GM12878 (cell line): ENCODE data around the gene KRT34. TPM values are rescaled to one million over a fixed set of nuclear protein-coding genes. Genes with fewer than 3 reads are reported as not detected.

Source experiments
- ATAC-seq: fragments of 200-7000 bp; cut with Tn5 transposase; 3 replicates; pipeline ENCODE4 v1.9.1; 2020; ENCODE audit warnings: mild to moderate bottlenecking, moderate library complexity
- BruUV-seq: library from RNA; stranded (reverse); fragments of 400-500 nt; replicated peaks from 2 replicates; lab custom pipeline; 2021; lab: Mats Ljungman, UMichigan
- CTCF ChIA-PET: fragments of 300-600 bp; sonication (Branson Sonifier 250); formaldehyde crosslinking; extraction: SDS; loops from one replicate; lab custom pipeline; 2021; ENCODE audit warnings: inconsistent platforms; lab: Yijun Ruan, JAX
- POLR2A ChIA-PET: fragments of 350-600 bp; formaldehyde crosslinking; extraction: SDS; loops from one replicate; lab custom pipeline; 2021; ENCODE audit warnings: inconsistent platforms; lab: Charles Lee
- RAD21 ChIA-PET: fragments of 300-600 bp; sonication (Branson Sonifier 250); formaldehyde crosslinking; loops from one replicate; lab custom pipeline; 2023; ENCODE audit warnings: antibody characterized with exemption; ENCODE audit not compliant: unreplicated experiment; lab: Charles Lee
- SMC1A ChIA-PET: fragments of 300-600 bp; sonication (Branson Sonifier 250); formaldehyde crosslinking; loops from one replicate; lab custom pipeline; 2023; ENCODE audit not compliant: unreplicated experiment, uncharacterized antibody; lab: Charles Lee
- DNase-seq: peaks from one replicate; pipeline ENCODE4 v3.0.0-alpha.2; 2011; ENCODE audit warnings: low read depth, low spot score
- FAIRE-seq: peaks from 3 replicates; lab custom pipeline; 2011; peaks lifted over from hg19 to GRCh38; lab: Jason Lieb, UNC
- H2AFZ ChIP-seq: 2 replicates; pipeline ENCODE4 v1.6.0; 2011; ENCODE audit warnings: low read depth, low read length, control low read depth; ENCODE audit not compliant: control insufficient read depth
- H3K27ac ChIP-seq: 2 replicates; pipeline ENCODE4 v1.5.1; 2011; ENCODE audit warnings: control low read depth; ENCODE audit not compliant: control insufficient read depth, insufficient read depth
- H3K27me3 ChIP-seq, 2 experiments: replicated peaks in 1 of 2; 2 replicates each; pipeline versions ENCODE4 v1.6.0 to v1.6.1; 2011; ENCODE audit warnings: low read length in 1 of 2; ENCODE audit not compliant: control insufficient read depth in 2 of 2, insufficient read depth in 2 of 2
- H3K36me3 ChIP-seq, 2 experiments: 2 replicates each; pipeline ENCODE4 v1.5.1; 2011; ENCODE audit warnings: low read length in 1 of 2; ENCODE audit not compliant: control insufficient read depth in 2 of 2, insufficient read depth in 2 of 2
- H3K4me1 ChIP-seq: 2 replicates; pipeline ENCODE4 v1.6.1; 2011; ENCODE audit warnings: mild to moderate bottlenecking, low read length, moderate library complexity, mixed read lengths; ENCODE audit not compliant: control insufficient read depth, insufficient read depth
- H3K4me2 ChIP-seq: 2 replicates; pipeline ENCODE4 v1.6.0; 2011; ENCODE audit warnings: control low read depth; ENCODE audit not compliant: control insufficient read depth, insufficient read depth
- H3K4me3 ChIP-seq: fragments of 200-600 bp; sonication (generic); 2 replicates; pipeline ENCODE4 v1.5.1; 2016
- H3K79me2 ChIP-seq: 2 replicates; pipeline ENCODE4 v1.6.0; 2011; ENCODE audit warnings: low read length; ENCODE audit not compliant: control insufficient read depth, insufficient read depth
- H3K9ac ChIP-seq: 2 replicates; pipeline ENCODE4 v1.8.0; 2011; ENCODE audit warnings: low read length, control low read depth, mixed read lengths; ENCODE audit not compliant: control insufficient read depth, insufficient read depth
- H3K9me3 ChIP-seq: replicated peaks from 3 replicates; pipeline ENCODE4 v1.5.1; 2011; ENCODE audit warnings: mild to moderate bottlenecking, low read length; ENCODE audit not compliant: control insufficient read depth, insufficient read depth
- H4K20me1 ChIP-seq: 2 replicates; pipeline ENCODE4 v1.6.0; 2011; ENCODE audit not compliant: control insufficient read depth, insufficient read depth
- CHD4 ChIP-seq: fragments of 200-600 bp; sonication (generic); IDR thresholded peaks from 2 replicates; pipeline ENCODE4 v1.6.1; 2016; ENCODE audit warnings: mild to moderate bottlenecking
- ESRRA ChIP-seq: IDR thresholded peaks from 2 replicates; pipeline ENCODE4 v1.6.1; 2012; ENCODE audit warnings: mild to moderate bottlenecking, low read length, improper control_type of control experiment
- HDAC6 ChIP-seq: fragments of 200-600 bp; sonication (generic); IDR thresholded peaks from one replicate; pipeline ENCODE4 v1.8.0; 2017; ENCODE audit warnings: antibody characterized with exemption; ENCODE audit not compliant: unreplicated experiment
- IKZF2 ChIP-seq, 2 experiments: fragments of 450-650 bp; IDR thresholded peaks; 2 replicates each; pipeline ENCODE4 v1.6.1; 2017; ENCODE audit warnings: mild to moderate bottlenecking in 2 of 2, moderate library complexity in 2 of 2
- JUND ChIP-seq: IDR thresholded peaks from 2 replicates; pipeline ENCODE4 v1.6.1; 2012; ENCODE audit warnings: low read depth, mild to moderate bottlenecking, low read length, improper control_type of control experiment, moderate library complexity
- KAT2A ChIP-seq: conservative IDR thresholded peaks from 2 replicates; pipeline ENCODE4 v1.6.1; 2011; ENCODE audit warnings: low read depth, low read length; ENCODE audit not compliant: control insufficient read depth
- KDM1A ChIP-seq: fragments of 200-600 bp; sonication (generic); IDR thresholded peaks from 2 replicates; pipeline ENCODE4 v1.6.1; 2016; ENCODE audit warnings: borderline replicate concordance
- MTA2 ChIP-seq: fragments of 450-650 bp; IDR thresholded peaks from 2 replicates; pipeline ENCODE4 v1.6.1; 2016; ENCODE audit warnings: low read depth, mild to moderate bottlenecking, moderate library complexity
- MYB ChIP-seq: fragments of 150-350 bp; IDR thresholded peaks from 2 replicates; pipeline ENCODE4 v1.6.1; 2014; ENCODE audit warnings: mild to moderate bottlenecking, low read depth, low read length, borderline replicate concordance
- NBN ChIP-seq: fragments of 450-650 bp; IDR thresholded peaks from 2 replicates; pipeline ENCODE4 v1.6.1; 2016
- PAX5 ChIP-seq: IDR thresholded peaks from 2 replicates; pipeline ENCODE4 v1.6.1; 2011; ENCODE audit warnings: low read depth, low read length, borderline replicate concordance
- PBX3 ChIP-seq: IDR thresholded peaks from 2 replicates; pipeline ENCODE4 v1.6.1; 2011; ENCODE audit warnings: mild to moderate bottlenecking, low read depth, low read length, moderate library complexity; ENCODE audit not compliant: insufficient replicate concordance
- POLR2AphosphoS5 ChIP-seq: IDR thresholded peaks from 2 replicates; pipeline ENCODE4 v1.6.1; 2011; ENCODE audit warnings: mild to moderate bottlenecking, low read length, inconsistent platforms
- RELA ChIP-seq: fragments of 450-650 bp; IDR thresholded peaks from 2 replicates; pipeline ENCODE4 v1.8.0; 2014; ENCODE audit warnings: borderline replicate concordance; ENCODE audit not compliant: partially characterized antibody
- SRF ChIP-seq, 2 experiments: IDR thresholded peaks; 2 replicates each; pipeline ENCODE4 v1.6.1; 2011; ENCODE audit warnings: low read depth in 2 of 2, low read length in 2 of 2, mild to moderate bottlenecking in 1 of 2, moderate library complexity in 1 of 2
- TBL1XR1 ChIP-seq: IDR thresholded peaks from 2 replicates; pipeline ENCODE4 v1.6.1; 2012; ENCODE audit warnings: low read depth, low read length, improper control_type of control experiment
- USF1 ChIP-seq: IDR thresholded peaks from 2 replicates; pipeline ENCODE4 v1.6.1; 2011; ENCODE audit warnings: borderline replicate concordance, low read depth, mild to moderate bottlenecking, moderate library complexity, mixed read lengths, low read length; ENCODE audit not compliant: insufficient read depth; ENCODE audit errors: extremely low read length
- WGBS: methylation state at CpG from one replicate; pipeline ENCODE4 v1.1.6; 2016; ENCODE audit warnings: low lambda C conversion rate; ENCODE audit not compliant: insufficient replicate concordance, insufficient coverage; ENCODE audit errors: missing lambda C conversion rate; 5-methylcytosine and 5-hydroxymethylcytosine counted together
- in situ Hi-C: fragments of 300-500 bp; cut with MboI; formaldehyde crosslinking; loops from 9 replicates; pipeline ENCODE4 v1.14.3; 2018; ENCODE audit warnings: mixed read lengths
- intact Hi-C: fragments of 100-400 bp; cut with micrococcal nuclease; formaldehyde crosslinking; loops from one replicate; pipeline ENCODE4 v1.14.2; 2022; ENCODE audit not compliant: unreplicated experiment
- polyA plus RNA-seq, 11 experiments: library from polyadenylated mRNA; depleted of rRNA in 4 of 11; unstranded in 6 of 11; stranded (reverse) in 5 of 11; fragments of >200 nt; fragmentation: Nextera tagmentation in 4 of 11; fragmentation: Illumina TruSeq in 1 of 11; extraction: Ambion mirVana in 4 of 11; extraction: Trizol in 1 of 11; gene quantifications; 1 replicate in 1 of 11; 2 replicates in 10 of 11; pipeline versions ENCODE4 v1.2.1 to v1.2.3, GENCODE V29; 2011 to 2016; ENCODE audit warnings: inconsistent platforms in 2 of 11, missing spikeins in 2 of 11, low read depth in 1 of 11
- total RNA-seq, 4 experiments: library from RNA; depleted of rRNA in 3 of 4; stranded (reverse); fragments of >200 nt in 3 of 4; fragmentation: Illumina TruSeq in 1 of 4; extraction: Trizol in 1 of 4; gene quantifications; 2 replicates each; pipeline versions ENCODE4 v1.2.1 to v1.2.3, GENCODE V29; 2013 to 2021
- TF ChIP-seq, protein P1 (sequence below): fragments of 450-650 bp; IDR thresholded peaks from 2 replicates; pipeline ENCODE4 v1.6.1; 2016; ENCODE audit warnings: mild to moderate bottlenecking
- TF ChIP-seq, protein P2 (sequence below): fragments of 450-650 bp; IDR thresholded peaks from 2 replicates; pipeline ENCODE4 v1.6.1; 2018; ENCODE audit warnings: borderline replicate concordance, mild to moderate bottlenecking; ENCODE audit not compliant: partially characterized antibody

KRT34 gene
- total and polyA plus RNA-seq, 10 of the 15 experiments (the other 5 are each of a cell fraction or from before 2014, with no cell fraction given) = not detected

DNA sequence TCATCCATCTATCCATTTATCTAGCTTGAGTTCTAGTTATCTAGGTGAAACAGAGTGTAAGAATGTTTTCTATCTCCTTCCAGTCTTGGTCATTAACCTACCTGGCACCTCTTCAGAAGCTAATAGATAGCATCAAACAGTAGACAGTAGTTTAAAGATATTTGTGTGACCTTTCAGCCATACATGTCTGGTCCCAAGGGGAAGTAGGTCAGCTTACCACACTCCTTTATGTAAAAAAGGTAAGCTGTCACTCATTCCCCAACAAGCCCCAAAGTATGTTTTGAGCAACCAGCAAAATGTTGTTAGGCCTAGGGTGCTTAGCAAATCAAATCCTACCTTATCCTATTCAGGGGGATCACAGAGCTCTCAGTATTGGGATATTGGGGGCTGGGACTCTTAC lies 16.0 kb downstream of the KRT34 start (continued):
- TF ChIP-seq SRF (IDR thresholded peaks at IDR 0.05; ENCODE audit: low read depth in 2 of 2, low read length in 2 of 2) (no peak), POLR2AphosphoS5 (no peak), RELA (no peak), PAX5 (no peak), KAT2A (no peak), USF1 (no peak), TBL1XR1 (no peak), IKZF2 (IDR thresholded peaks at IDR 0.05) (no peak)
- TF ChIP-seq, all 136 proteins: peak for 0

- no peak for FAIRE-seq
- WGBS = 45% methylated on average over 2 of the region's 2 CpGs
- Histone ChIP-seq H3K4me3 (no peak overlapping the region), H3K27ac (no peak overlapping the region), H3K79me2 (no peaks in the 10 kb centered on the region), H3K4me1 (no peaks in the 10 kb centered on the region), H4K20me1 (no peaks in the 10 kb centered on the region), H3K9me3 (no peaks in the 10 kb centered on the region), H3K36me3 (no peaks in the 10 kb centered on the region), H3K4me2 (no peak overlapping the region), H3K9ac (no peak overlapping the region), H3K27me3 (peaks cover 0 to 2% of the 10 kb centered on the region in 2 experiments; a peak in 1 of 4 replicates), H2AFZ (no peak overlapping the region)
- ChIA-PET RAD21 (no interaction called here), SMC1A (no interaction called here), CTCF (no interaction called here), POLR2A (no interaction called here)
- no peak for DNase-seq
- no TSS peak for BruUV-seq
- in situ Hi-C loops (no loop called here), intact Hi-C loops (no loop called here)
- ATAC-seq = no peak
- TF ChIP-seq CHD4 (no peak), MYB (no peak), KDM1A (no peak), MTA2 (no peak), ESRRA (no peak), JUND (no peak), NBN (no peak), HDAC6 (no peak), PBX3 (no peak)
- TF ChIP-seq, protein P1, sequence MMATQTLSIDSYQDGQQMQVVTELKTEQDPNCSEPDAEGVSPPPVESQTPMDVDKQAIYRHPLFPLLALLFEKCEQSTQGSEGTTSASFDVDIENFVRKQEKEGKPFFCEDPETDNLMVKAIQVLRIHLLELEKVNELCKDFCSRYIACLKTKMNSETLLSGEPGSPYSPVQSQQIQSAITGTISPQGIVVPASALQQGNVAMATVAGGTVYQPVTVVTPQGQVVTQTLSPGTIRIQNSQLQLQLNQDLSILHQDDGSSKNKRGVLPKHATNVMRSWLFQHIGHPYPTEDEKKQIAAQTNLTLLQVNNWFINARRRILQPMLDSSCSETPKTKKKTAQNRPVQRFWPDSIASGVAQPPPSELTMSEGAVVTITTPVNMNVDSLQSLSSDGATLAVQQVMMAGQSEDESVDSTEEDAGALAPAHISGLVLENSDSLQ = no peak
- TF ChIP-seq, protein P2, sequence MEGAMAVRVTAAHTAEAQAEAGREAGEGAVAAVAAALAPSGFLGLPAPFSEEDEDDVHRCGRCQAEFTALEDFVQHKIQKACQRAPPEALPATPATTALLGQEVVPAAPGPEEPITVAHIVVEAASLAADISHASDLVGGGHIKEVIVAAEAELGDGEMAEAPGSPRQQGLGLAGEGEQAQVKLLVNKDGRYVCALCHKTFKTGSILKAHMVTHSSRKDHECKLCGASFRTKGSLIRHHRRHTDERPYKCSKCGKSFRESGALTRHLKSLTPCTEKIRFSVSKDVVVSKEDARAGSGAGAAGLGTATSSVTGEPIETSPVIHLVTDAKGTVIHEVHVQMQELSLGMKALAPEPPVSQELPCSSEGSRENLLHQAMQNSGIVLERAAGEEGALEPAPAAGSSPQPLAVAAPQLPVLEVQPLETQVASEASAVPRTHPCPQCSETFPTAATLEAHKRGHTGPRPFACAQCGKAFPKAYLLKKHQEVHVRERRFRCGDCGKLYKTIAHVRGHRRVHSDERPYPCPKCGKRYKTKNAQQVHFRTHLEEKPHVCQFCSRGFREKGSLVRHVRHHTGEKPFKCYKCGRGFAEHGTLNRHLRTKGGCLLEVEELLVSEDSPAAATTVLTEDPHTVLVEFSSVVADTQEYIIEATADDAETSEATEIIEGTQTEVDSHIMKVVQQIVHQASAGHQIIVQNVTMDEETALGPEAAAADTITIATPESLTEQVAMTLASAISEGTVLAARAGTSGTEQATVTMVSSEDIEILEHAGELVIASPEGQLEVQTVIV = no peak
These were observed 18.2 kb downstream of the KRT34 start for GRCh38 chr17:41363881-41364280.
